SU-DHL-6 (cell line): Measurements from ENCODE around the gene BMAL2.

Source experiments
- CTCF ChIP-seq: fragments of 200-600 bp; sonication (generic); IDR thresholded peaks from one replicate; pipeline ENCODE4 v1.5.1; 2017; ENCODE audit warnings: antibody characterized with exemption, mild to moderate bottlenecking, low read length, moderate library complexity; ENCODE audit not compliant: insufficient read depth, poor library complexity, severe bottlenecking
- EZH2phosphoT487 ChIP-seq: fragments of 200-600 bp; sonication (generic), shearing (Covaris generic); conservative IDR thresholded peaks from 2 replicates; pipeline ENCODE4 v1.6.1; 2018; ENCODE audit warnings: mild to moderate bottlenecking, antibody characterized with exemption, low read length, moderate library complexity, mixed read lengths

GRCh38 chr12:27331291-27331926 is 1.2 kb upstream of the BMAL2 start:
- TF ChIP-seq CTCF, result no peak
- no peak for TF ChIP-seq EZH2phosphoT487
